GM18511 (cell line): ENCODE results near the gene SPATA7.

Source experiments
- ATAC-seq: cut with Tn5 transposase; IDR thresholded peaks from one replicate; pipeline ENCODE4 v1.9.1; 2021; ENCODE audit warnings: mild to moderate bottlenecking, moderate library complexity; ENCODE audit not compliant: unreplicated experiment

SPATA7 gene

DNA sequence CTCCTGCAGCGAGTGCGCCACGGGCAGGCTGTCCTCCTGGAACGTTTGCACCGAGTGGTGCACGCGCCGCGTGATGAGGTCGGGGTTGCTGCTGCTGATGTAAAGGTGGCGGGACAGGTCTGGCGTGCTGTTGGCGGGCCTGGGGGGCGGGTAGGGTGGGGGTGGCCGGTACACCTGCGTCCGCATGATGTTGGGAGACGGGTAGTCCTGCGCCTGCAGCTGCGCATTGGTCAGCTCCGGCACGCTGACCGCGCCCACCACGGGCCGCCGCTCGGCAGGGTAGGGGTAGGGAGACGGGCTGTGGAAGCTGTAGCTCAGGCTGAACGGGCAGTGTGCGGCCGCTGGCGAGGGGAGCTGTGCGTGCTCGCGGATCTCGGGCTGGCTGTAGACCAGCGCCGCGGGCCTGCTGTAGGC is 94.1 kb downstream of the SPATA7 start:
- no peak for ATAC-seq

DNA sequence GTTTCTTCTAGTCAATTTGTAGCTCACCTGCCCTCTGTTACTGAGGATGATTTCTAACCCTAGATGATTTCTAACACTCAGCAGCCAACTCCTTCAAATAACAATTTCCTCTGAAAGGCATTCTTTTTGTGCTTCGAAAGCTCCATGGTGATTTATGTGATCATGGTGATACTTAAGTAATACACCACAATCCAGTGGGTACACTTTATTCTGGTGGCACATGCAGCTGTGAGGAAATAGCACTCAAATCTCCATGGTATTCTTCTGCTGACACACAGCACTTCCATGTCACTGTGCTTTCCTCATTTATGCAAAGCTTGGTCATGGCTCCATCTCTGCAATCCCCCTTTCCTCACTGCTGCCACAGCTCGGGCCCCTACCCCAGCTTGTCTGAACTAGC is 95.6 kb downstream of the SPATA7 start:
- no peak for ATAC-seq

DNA sequence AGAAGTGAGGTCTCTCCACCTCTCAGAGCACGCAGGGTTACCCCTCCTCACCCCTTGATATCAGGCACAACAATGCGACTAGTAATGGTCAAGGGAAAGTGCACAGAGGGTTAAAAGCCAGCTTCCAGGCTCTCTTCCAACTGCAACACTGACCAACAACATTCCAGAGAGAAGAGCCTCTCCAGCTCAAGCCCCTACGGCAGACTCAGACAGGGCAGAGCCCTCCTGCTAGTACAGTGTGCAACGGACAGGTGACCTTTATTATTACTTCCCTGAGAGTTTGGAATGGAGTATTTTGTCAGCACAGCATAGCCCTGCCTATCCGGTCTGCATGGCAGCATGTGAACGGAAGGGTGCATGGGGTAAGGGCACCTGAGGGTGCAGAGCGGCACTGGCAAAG is 96.3 kb downstream of the SPATA7 start:
- no peak for ATAC-seq

DNA sequence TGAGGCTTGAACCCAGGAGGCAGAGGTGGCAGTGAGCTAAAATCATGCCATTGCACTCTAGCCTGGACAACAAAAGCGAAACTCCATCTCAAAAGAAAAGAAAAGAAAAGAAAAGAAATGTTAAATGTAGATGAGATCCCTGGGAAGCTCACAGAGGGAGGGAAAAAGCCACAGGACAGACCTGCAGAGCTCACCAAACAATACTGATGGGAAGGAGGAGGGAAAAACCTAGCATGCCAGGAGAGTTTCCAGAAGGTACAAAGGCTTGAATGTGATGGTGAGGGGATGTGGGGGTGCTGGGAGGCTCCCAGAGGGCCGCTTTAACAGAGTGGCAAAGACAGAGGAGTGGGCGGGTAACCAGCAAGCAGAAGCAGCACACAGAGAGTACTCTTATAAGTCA is 97.1 kb downstream of the SPATA7 start:
- ATAC-seq, result no peak
